ENCODE data around the gene ZNF33B.
"Not testable (repeated sequence)": the region's sequence is repeated elsewhere in the genome, so short reads cannot be mapped to it uniquely, and the experiment has no call there.

ZNF33B gene

GRCh38 chr10:42638055-42638820, at the start of gene ZNF33B:
ZNF33B (minus strand) TSS chr10:42638570; CDS start chr10:42636928, 1,642 bp downstream.
- DNase-seq (ENCODE audit: low read depth): peak; percentile 88

GRCh38 chr10:42684517-42684916, 46.1 kb upstream of the ZNF33B start:
- no peak for DNase-seq (ENCODE audit: low read depth)

GRCh38 chr10:42680267-42680666, 41.9 kb upstream of the ZNF33B start:
- DNase-seq (ENCODE audit: low read depth): no peak

- not testable (repeated sequence) for DNase-seq (ENCODE audit: low read depth)
Measured at GRCh38 chr10:42665181-42665979, 27.0 kb upstream of the ZNF33B start.

GRCh38 chr10:42654419-42654818, 16.0 kb upstream of the ZNF33B start:
- DNase-seq (ENCODE audit: low read depth): no peak

- no peak for DNase-seq (ENCODE audit: low read depth)
Measured at GRCh38 chr10:42652858-42653257, 14.5 kb upstream of the ZNF33B start.

- no peak for DNase-seq (ENCODE audit: low read depth)
Measured at GRCh38 chr10:42650374-42650773, 12.0 kb upstream of the ZNF33B start.

- no peak for DNase-seq (ENCODE audit: low read depth)
Measured at GRCh38 chr10:42648512-42648911, 10.1 kb upstream of the ZNF33B start.

- DNase-seq (ENCODE audit: low read depth): no peak
Measured at GRCh38 chr10:42646687-42647640, 8.6 kb upstream of the ZNF33B start.

GRCh38 chr10:42646214-42646613, 7.8 kb upstream of the ZNF33B start:
- no peak for DNase-seq (ENCODE audit: low read depth)

- DNase-seq (ENCODE audit: low read depth): no peak
Measured at GRCh38 chr10:42645516-42645915, 7.1 kb upstream of the ZNF33B start.

- DNase-seq (ENCODE audit: low read depth): no peak
Measured at GRCh38 chr10:42645103-42645502, 6.7 kb upstream of the ZNF33B start.

- no peak for DNase-seq (ENCODE audit: low read depth)
Measured at GRCh38 chr10:42640610-42641229, 2.4 kb upstream of the ZNF33B start.

- no peak for DNase-seq (ENCODE audit: low read depth)
Measured at GRCh38 chr10:42638821-42639270, 476 bp upstream of the ZNF33B start.

GRCh38 chr10:42637648-42638054, 719 bp downstream of the ZNF33B start:
- DNase-seq (ENCODE audit: low read depth): no peak

- no peak for DNase-seq (ENCODE audit: low read depth)
Measured at GRCh38 chr10:42637142-42637541, 1.2 kb downstream of the ZNF33B start.

GRCh38 chr10:42635098-42635497, 3.3 kb downstream of the ZNF33B start:
- DNase-seq (ENCODE audit: low read depth): no peak

GRCh38 chr10:42632564-42632963, 5.8 kb downstream of the ZNF33B start:
- DNase-seq (ENCODE audit: low read depth): no peak

- no peak for DNase-seq (ENCODE audit: low read depth)
Measured at GRCh38 chr10:42630537-42631134, 7.7 kb downstream of the ZNF33B start.

GRCh38 chr10:42623929-42624328, 14.4 kb downstream of the ZNF33B start:
- no peak for DNase-seq (ENCODE audit: low read depth)

- DNase-seq (ENCODE audit: low read depth): no peak
Measured at GRCh38 chr10:42618424-42618823, 19.9 kb downstream of the ZNF33B start.

All from stimulated activated CD8-positive, alpha-beta memory T cell treated with anti-CD3 and anti-CD28 coated beads, Interleukin-12 subunit alpha, Interleukin-12 subunit beta, amount 100 ng/mL, for 4 hours (primary cell).